ENCODE results near the gene GNPTAB.

The GNPTAB gene

DNA sequence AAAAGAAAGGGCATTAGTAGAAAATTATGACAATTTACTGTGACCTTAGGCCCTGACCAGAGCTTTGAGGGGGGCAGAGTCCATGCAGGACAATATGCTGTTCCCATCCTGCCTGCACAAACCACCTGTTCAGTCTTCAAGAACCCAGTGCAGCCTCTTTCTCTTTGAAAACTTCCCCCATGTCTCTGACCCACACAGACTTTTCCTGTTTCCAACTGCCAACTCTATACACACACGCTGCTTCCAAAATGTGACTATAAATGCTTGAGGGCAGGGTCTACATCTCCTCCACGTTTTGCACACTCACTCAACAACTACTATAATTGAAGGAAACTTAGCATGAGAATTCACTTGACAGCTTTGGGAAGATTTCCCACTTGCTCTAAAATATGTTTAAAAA, 54.9 kb downstream of the GNPTAB start:
- in situ Hi-C loops (cut with MboI; ENCODE audit: low sequenced_read_pairs) = no loop called here

DNA sequence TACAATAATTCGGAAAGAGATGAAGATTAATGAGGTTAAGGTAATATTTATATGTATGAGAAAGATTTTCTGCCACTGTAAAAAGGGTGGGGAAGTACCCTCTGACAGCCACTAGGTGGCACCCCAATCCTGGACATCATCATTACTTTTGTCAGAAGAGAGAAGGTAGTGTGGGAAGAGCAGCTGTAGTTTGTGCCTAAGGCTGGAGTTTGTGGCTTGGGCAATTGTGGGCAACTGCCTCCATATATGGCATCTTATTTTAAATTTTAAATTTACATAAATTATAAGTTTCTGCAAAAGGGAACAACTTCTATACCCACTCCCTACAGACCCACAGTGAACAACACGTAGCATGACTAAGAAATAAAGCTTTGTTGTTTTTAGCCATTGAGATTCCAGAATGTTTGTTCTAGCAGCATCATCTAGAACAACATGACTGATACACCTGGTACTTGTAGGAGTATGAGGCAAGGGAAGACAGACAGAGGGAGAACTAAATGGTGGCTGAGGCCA, 57.1 kb downstream of the GNPTAB start:
- in situ Hi-C loops (cut with MboI; ENCODE audit: low sequenced_read_pairs) = no loop called here

GRCh38 chr12:101772012-101772775, 58.6 kb downstream of the GNPTAB start:
- in situ Hi-C loops (cut with MboI; ENCODE audit: low sequenced_read_pairs) = no loop called here

DNA sequence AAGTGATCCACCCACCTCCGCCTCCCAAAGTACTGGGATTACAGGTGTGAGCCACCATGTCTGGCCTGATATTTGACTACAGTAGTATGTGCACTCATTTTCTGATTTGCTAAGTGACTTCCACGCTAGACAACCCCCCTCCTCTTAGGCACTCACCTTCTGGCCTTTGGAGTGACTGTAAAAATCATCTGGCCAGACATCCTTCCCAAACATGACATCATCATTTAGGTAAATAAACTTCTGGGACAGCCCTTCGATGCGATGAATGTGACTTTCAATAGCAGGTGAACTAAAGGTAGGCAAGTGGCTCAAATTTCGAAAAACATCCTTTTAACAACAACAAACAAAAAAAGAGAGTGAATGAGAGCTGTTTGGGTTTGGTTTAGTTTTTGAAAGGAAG, 60.9 kb downstream of the GNPTAB start:
- in situ Hi-C loops (cut with MboI; ENCODE audit: low sequenced_read_pairs) = loop anchor here (10.0 kb wide), 1 partner anchor 355 kb away; no protein-coding TSS in a partner anchor

DNA sequence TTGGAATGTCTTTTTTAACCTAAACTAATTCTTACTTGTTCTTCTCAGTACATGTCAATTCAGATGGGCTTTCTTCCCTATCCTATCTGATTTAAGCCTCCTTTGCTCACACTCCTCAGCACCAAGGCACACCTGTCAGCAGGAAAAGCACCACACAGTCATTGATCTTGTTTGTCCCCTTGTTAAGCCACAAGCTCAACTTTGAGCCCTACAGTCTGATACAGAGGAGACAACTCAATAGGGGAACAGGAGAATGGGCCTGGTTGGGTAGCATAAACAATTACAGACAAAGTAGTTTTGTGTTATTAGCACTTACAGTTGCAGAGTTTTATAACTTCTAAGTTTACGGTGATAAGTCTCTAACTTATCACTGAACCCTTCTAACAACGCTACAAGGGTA, 62.0 kb downstream of the GNPTAB start:
- in situ Hi-C loops (cut with MboI; ENCODE audit: low sequenced_read_pairs) = loop anchor here (10.0 kb wide), 1 partner anchor 354 kb away; no protein-coding TSS in a partner anchor

DNA sequence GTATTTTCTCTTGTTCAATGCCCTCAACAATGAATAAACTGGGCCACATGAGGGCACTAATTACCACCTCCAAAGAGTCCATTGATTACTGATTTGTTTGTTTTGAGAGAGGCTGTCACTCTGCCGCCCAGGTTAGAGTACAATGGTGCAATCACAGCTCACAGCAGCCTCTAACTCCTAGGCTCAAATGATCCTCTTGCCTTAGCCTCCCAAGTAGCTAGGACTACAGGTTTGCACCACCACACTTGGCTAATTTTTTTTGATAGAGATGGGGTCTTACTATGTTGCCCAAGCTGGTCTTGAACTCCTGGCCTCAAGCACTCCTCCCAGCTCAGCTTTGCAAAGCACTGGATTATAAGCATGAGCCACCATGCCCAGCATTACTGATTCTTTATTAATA, 63.2 kb downstream of the GNPTAB start:
- in situ Hi-C loops (cut with MboI; ENCODE audit: low sequenced_read_pairs) = loop anchor here (10.0 kb wide), 1 partner anchor 353 kb away; no protein-coding TSS in a partner anchor

DNA sequence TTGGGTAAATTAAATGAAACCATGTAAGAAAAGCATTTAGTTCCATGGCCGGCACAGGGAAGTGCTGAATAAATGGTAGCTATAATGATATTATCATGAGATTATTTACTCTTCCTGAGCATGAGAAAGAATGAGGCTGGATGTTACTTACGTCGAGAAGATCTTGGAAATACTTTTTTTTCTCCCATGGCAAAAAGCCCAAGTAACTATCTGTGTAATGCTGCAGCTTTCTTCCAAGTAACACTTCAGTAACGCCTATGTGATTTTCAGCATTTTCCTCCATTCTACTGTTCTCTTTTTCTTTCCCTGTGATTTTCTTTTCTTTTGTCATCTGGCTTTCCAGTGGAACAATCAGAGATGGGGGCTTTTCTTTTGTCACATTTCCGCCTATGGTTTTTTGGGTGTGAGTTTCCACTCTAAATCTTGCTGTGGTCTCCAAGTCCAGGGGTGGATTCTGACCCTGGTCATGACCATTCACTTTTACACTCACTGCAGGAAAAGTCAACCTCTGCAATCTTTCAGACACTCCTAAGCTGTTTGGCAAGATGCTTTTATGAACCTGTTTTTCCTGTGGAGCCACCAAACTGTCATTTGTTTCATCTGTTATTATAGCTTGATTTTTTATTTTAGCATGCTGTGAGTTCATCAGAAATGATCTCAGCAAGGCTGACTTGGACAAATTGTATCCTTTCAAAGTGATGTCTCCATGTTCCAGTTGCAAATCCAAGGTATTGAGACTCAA, 66.5 kb downstream of the GNPTAB start:
- in situ Hi-C loops (cut with MboI; ENCODE audit: low sequenced_read_pairs) = loop anchor here (10.0 kb wide), 1 partner anchor 349 kb away; no protein-coding TSS in a partner anchor

- in situ Hi-C loops (cut with MboI; ENCODE audit: low sequenced_read_pairs) = loop anchor here (10.0 kb wide), 1 partner anchor 349 kb away; no protein-coding TSS in a partner anchor
Observed at GRCh38 chr12:101763246-101763931, 67.4 kb downstream of the GNPTAB start.

- in situ Hi-C loops (cut with MboI; ENCODE audit: low sequenced_read_pairs) = loop anchor here (10.0 kb wide), 1 partner anchor 347 kb away; no protein-coding TSS in a partner anchor
Observed at GRCh38 chr12:101761781-101762180, 69.0 kb downstream of the GNPTAB start.

DNA sequence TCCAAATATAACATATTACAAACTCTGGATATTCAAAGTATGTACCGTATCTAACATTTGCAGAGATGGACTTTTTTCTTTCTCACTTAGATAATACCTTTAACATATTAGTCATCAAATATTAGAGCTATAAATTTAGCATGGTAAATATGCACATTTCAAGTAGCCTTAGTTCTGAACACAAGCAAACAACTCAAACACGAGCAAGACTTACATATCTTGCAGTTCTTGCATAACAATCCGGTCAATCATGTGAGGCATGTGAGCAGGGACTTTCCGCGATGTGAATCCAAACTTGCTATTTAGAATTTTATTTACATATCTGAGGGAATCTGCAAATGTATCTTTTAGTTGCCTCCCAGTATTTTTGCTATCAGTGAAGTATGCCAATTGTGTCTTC, 69.4 kb downstream of the GNPTAB start:
- in situ Hi-C loops (cut with MboI; ENCODE audit: low sequenced_read_pairs) = loop anchor here (10.0 kb wide), 1 partner anchor 347 kb away; no protein-coding TSS in a partner anchor

DNA sequence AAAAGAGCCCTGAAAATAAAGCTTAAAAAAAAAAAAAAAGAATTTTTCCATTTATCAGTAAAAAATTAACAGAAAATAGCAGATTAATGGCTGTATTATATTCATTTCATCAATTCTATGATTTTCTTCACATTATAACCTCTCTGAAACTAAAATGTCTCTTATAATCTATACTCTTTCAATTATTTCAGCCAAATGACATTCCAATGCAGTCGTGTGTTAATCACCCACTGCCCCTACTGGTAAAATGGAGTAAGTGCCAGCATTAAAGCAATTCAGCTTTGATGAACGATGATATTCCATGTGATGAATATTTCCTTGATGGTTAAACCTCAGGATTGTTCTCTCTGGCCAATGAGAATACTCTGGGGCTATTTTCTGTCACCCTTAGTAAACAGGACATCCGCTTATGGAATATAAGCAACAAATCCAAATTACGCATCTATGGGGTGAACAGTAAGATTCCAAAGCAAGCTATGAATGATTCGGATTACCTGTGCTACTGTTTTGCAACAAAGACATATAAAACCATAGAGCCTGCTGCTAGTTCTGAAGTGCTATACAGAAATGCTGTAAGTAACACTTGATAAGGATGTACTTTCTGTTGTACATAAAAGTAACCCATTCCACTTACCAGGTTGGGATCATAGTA, 71.2 kb downstream of the GNPTAB start:
- in situ Hi-C loops (cut with MboI; ENCODE audit: low sequenced_read_pairs) = loop anchor here (10.0 kb wide), 1 partner anchor 345 kb away; no protein-coding TSS in a partner anchor

- in situ Hi-C loops (cut with MboI; ENCODE audit: low sequenced_read_pairs) = no loop called here
Observed at GRCh38 chr12:101750152-101750551, 80.6 kb downstream of the GNPTAB start.

- in situ Hi-C loops (cut with MboI; ENCODE audit: low sequenced_read_pairs) = no loop called here
Observed at GRCh38 chr12:101749657-101750056, 81.1 kb downstream of the GNPTAB start.

DNA sequence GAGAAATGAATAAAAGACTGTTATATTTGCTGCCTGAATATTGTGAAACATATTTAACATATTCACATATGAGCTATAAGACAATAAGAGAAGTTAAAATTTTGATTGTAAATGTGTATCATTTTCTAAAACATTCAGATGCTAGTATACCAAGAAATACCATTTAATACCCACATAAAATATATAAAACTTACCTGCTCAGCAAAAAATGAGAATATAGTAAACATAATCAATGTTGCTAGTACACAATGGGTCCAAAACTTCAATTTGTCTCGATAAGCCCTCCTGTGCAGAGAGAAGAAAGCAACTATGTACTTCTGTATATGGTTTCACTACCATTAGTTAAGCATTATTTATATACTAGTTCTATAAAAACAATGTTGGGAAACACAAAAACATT, 81.9 kb downstream of the GNPTAB start:
- in situ Hi-C loops (cut with MboI; ENCODE audit: low sequenced_read_pairs) = no loop called here

DNA sequence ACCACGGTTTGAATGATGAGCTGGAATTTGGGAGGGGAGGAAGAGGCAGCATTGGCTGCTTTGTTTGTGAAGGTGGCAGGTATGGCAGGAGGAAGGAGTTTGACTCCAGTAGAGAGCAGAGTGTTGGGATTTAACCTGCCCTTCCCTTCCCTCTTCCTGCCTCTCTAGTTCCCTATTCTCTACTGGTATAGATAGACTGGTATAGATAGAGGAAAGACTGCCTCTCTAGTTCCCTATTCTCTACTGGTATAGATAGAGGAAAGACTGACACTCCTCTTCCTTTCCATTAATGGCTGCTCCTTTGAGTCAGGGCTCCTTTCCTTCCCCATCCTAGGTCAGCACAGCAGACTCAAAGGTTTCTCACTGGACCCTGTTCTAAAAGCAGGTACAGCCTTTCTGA, 83.1 kb downstream of the GNPTAB start:
- in situ Hi-C loops (cut with MboI; ENCODE audit: low sequenced_read_pairs) = no loop called here

DNA sequence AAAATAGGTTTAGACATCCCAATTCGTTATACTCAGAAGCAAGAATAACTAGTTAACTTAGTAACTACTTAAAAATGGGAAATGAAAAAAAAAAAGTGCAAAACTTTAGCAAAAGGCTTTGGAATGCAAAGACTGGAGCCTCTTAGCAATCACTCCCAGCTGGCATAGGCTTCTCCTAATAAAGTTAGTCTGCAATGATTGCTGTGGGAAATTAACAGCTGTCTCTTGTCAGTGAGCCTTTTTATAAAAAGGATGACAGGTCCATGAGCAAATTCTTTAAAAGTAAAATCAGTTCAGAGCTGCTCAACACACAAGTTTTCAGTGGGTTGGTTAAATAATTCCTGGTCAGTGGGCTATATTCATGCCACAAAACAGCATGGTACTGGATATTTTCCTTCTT, 84.1 kb downstream of the GNPTAB start:
- in situ Hi-C loops (cut with MboI; ENCODE audit: low sequenced_read_pairs) = no loop called here

DNA sequence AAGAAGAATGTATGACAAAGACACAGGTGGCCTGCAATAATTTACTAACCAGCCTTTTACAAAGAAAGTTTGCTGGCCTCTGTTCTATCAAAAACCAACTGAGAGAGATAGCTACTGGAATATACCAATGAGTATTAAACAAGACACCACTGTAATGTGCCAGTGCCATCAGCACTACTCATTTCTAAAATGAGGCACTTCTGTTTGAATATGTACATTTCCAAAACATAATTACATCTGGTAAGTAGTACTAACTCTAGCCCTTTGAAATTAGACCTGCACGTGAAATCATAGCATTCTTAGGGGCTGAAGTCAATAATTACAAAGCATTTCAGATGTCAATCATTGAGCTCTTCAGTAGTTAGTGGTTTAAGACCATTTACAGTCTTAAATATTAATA, 84.6 kb downstream of the GNPTAB start:
- in situ Hi-C loops (cut with MboI; ENCODE audit: low sequenced_read_pairs) = no loop called here

GRCh38 chr12:101745481-101745880, 85.3 kb downstream of the GNPTAB start:
- in situ Hi-C loops (cut with MboI; ENCODE audit: low sequenced_read_pairs) = no loop called here

DNA sequence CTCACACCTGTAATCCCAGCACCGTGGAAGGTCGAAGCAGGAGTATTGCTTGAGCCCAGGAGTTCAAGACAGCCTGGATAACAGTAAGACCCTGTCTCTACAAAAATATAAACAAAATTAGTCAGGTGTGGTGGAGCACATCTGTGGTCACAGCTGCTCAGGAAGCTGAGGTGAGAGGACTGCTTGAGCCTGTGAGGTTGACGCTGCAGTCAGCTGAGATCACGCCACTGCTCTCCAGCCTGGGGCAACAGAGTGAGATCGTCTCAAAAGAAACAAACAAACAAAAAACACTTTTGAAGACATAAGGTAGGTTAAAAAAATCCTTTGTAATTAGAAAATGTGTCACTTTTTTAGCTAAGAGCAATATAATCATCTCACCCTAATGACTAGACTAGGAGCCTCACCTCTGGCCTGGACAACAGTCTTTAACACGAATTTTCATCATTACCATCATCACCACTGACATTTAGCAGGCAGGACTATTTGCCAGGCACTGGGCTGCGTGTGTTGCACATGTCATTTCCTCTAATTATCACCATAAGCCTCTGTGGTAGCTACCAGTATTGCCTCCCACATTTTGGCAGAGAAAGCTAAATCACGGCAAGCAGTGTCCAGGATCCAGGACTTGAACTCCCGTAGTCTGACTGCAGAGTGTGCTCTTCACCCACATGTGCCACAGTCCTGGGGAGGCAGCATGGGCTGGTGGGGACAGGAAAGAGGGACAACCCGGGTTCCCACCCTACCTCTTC, 86.9 kb downstream of the GNPTAB start:
- in situ Hi-C loops (cut with MboI; ENCODE audit: low sequenced_read_pairs) = no loop called here

- in situ Hi-C loops (cut with MboI; ENCODE audit: low sequenced_read_pairs) = no loop called here
Observed at GRCh38 chr12:101743242-101743641, 87.5 kb downstream of the GNPTAB start.

Data from HL-60/S4 (cell line).